ENCODE measurements around the gene PPP1R9B. TPM values are rescaled to one million over a fixed set of nuclear protein-coding genes. Genes with fewer than 3 reads are reported as not detected.
A peak's percentile ranks its signal among the peaks of the same experiment; 100 is the strongest.

The PPP1R9B gene
- total and polyA plus RNA-seq, 2 donors: 26.8 to 47.9 TPM

DNA sequence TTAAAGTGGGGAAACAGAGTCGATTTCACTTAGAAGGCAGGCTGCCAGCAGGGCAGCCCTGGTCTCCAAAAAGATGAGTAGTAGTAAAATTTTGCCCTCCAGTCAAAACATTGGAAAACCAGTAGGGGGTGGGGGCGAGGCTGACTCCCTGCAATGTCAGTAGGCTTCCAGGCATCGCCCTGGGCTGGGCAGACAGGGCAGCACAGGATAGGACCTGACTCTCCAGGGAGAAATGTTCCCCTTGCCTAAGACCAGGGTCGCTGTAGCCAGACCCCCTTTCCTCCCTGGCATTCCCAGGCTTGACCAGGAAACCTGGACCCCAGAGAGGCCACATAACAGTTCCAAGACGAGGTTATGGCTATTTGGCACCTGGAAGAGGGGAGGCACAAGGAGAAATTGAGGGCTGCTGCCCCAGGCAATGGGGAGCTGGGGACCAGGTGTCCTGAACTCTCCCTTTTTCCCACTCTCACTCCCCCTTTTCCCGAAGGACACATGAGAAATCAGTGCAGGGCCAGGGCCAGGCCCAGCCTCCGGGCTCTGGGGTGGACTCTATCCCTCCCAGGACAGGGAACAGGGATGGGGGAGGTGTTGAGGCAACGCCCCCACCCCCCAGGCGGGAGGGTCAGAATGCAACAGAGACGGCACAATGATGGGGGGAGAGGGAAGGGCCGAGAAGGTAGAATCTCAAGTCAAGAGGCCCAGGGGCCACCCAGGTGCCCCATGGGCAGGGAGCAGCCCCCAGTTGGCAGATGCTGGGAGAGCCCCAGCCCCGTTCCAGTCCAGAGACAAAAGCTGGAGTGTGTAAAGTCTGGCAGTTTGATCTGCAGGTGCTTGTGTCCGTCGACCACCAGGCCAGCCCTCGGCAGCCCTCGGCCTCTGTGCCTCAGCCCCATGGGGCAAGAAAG, 16.0 kb downstream of the PPP1R9B start:
- Histone ChIP-seq H3K36me3 (ENCODE audit: control insufficient read depth in 2 of 2, insufficient read depth in 2 of 2, low read length in 1 of 2) (peaks cover 54 to 55% of the 10 kb centered on the region in 2 donors), H3K27me3 (ENCODE audit: control insufficient read depth in 2 of 2, insufficient read depth in 1 of 2, low read length in 1 of 2) (peaks cover 18 to 26% of the 10 kb centered on the region in 2 donors), H3K4me1 (ENCODE audit: control insufficient read depth in 2 of 2, insufficient read depth in 2 of 2, low read length in 2 of 2) (peaks cover 0 to 8% of the 10 kb centered on the region in 2 donors), H3K27ac (ENCODE audit: low read depth in 1 of 2, low read length in 1 of 2) (no peak overlapping the region), H3K4me3 (ENCODE audit: low read length in 2 of 2) (no peak overlapping the region), H3K9me3 (ENCODE audit: control insufficient read depth in 2 of 2, insufficient read depth in 1 of 2, low read length in 1 of 2) (no peaks in the 10 kb centered on the region)
- WGBS: 93% methylated on average over 16 of the region's 16 CpGs
- DNase-seq (ENCODE audit: low read depth in 6 of 9, low spot score in 9 of 9): no peak

DNA sequence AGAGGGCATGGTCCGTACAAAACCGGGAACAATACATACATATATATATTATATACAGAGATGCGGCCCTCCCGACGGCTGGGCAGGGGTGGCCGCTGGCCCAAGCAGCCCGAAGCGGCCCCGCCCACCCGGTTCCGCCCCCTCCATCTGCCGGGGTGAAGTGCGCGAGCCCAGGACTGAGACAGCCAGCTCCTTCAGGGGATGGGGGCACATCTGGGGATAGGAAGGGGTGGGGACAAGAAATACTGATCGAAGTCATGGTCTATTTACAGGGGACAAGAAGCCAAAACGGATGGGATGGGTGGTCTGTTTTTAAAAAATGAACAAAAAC, 16.7 kb downstream of the PPP1R9B start:
- WGBS: 91% methylated on average over 16 of the region's 16 CpGs
- no peak for DNase-seq (ENCODE audit: low read depth in 6 of 9, low spot score in 9 of 9)
- H3K27me3 ChIP-seq (ENCODE audit: control insufficient read depth in 2 of 2, insufficient read depth in 1 of 2, low read length in 1 of 2): peaks cover 25 to 33% of the 10 kb centered on the region in 2 donors
- peaks cover 0 to under 1% of the 10 kb centered on the region in 2 donors for H3K9me3 ChIP-seq (ENCODE audit: control insufficient read depth in 2 of 2, insufficient read depth in 1 of 2, low read length in 1 of 2)
- no peak overlapping the region for H3K4me3 ChIP-seq (ENCODE audit: low read length in 2 of 2)
- H3K27ac ChIP-seq (ENCODE audit: low read depth in 1 of 2, low read length in 1 of 2): no peak overlapping the region
- peaks cover 0 to 9% of the 10 kb centered on the region in 2 donors for H3K4me1 ChIP-seq (ENCODE audit: control insufficient read depth in 2 of 2, insufficient read depth in 2 of 2, low read length in 2 of 2)
- peaks cover 47 to 48% of the 10 kb centered on the region in 2 donors for H3K36me3 ChIP-seq (ENCODE audit: control insufficient read depth in 2 of 2, insufficient read depth in 2 of 2, low read length in 1 of 2)

DNA sequence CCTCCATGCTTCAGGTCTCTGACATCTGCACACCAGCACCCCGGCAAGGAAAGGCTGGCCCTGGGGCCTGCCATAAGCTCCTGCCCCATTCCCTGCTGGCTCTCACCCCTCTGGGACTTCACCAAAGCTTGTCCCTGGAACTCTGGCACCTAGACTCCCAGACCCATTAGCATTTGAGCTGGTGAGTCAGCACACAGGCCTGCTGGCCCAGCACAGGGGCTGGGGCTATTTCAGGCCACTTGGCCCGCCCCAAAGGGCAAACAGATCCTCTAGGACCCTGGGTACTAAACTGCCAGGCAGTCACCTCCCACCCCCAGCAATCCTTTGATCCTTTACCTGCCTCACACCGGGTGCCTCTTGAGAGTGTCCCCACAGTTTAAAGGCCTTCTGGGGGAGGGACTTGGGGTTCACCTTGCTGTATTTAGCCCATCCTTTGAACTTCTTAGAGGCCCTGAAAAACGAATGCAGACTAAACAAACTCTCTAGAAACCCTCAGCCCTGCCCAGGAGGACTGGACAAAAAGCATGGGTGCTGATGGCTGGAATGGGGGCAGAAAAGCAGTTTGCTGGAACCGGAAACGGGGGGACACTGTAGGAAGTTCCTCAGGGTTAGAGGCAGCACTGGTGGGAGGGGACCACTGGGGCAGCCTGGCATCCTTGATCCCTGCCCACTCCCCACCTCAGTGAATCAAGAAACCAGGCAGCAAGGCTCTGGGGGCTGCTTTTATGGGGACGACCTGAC, 17.3 kb downstream of the PPP1R9B start:
- DNase-seq (ENCODE audit: low read depth in 6 of 9, low spot score in 9 of 9): no peak
- Histone ChIP-seq H3K27me3 (ENCODE audit: control insufficient read depth in 2 of 2, insufficient read depth in 1 of 2, low read length in 1 of 2) (peaks cover 29 to 38% of the 10 kb centered on the region in 2 donors), H3K36me3 (ENCODE audit: control insufficient read depth in 2 of 2, insufficient read depth in 2 of 2, low read length in 1 of 2) (peaks cover 41 to 43% of the 10 kb centered on the region in 2 donors), H3K4me3 (ENCODE audit: low read length in 2 of 2) (no peak overlapping the region), H3K9me3 (ENCODE audit: control insufficient read depth in 2 of 2, insufficient read depth in 1 of 2, low read length in 1 of 2) (peaks cover 0 to 6% of the 10 kb centered on the region in 2 donors), H3K27ac (ENCODE audit: low read depth in 1 of 2, low read length in 1 of 2) (no peak overlapping the region), H3K4me1 (ENCODE audit: control insufficient read depth in 2 of 2, insufficient read depth in 2 of 2, low read length in 2 of 2) (peaks cover 0 to 13% of the 10 kb centered on the region in 2 donors)
- 91% methylated on average over 7 of the region's 7 CpGs for WGBS

DNA sequence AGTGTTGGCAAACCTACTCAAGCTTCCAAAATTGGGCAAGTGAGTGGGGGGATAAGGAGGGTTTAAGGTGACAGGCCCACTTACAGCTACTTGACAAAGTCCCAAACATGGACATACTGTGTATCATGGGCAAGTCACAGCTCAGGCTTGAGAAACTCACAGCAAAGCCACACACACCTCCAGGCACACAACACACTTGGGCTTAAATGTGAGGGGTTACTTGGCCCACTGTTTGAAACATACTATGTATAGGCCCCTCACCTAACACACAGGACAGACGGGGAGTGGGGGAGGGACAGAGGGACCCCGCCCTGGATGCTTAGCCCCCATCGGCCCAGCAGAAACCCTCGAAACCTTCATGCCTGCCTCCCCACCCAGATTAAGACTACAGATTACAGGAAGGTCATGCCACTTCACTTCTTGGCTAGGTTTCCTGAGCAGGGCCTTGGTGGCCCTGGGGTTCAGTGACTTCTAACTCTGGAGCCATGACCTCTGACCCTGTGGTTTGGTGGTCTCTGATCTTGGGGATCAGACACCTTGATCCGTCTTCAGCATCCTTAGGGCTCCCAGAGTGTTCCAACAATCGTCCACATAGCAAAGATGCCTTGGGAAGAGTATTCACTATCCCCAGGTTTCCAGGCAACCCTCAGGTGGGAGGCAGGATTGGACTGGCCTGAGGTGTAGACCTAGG, 18.2 kb downstream of the PPP1R9B start:
- 96% methylated on average over 6 of the region's 6 CpGs for WGBS
- Histone ChIP-seq H3K27me3 (ENCODE audit: control insufficient read depth in 2 of 2, insufficient read depth in 1 of 2, low read length in 1 of 2) (peaks cover 35 to 48% of the 10 kb centered on the region in 2 donors), H3K4me1 (ENCODE audit: control insufficient read depth in 2 of 2, insufficient read depth in 2 of 2, low read length in 2 of 2) (peaks cover 0 to 13% of the 10 kb centered on the region in 2 donors), H3K36me3 (ENCODE audit: control insufficient read depth in 2 of 2, insufficient read depth in 2 of 2, low read length in 1 of 2) (peaks cover 32 to 33% of the 10 kb centered on the region in 2 donors), H3K27ac (ENCODE audit: low read depth in 1 of 2, low read length in 1 of 2) (no peak overlapping the region), H3K9me3 (ENCODE audit: control insufficient read depth in 2 of 2, insufficient read depth in 1 of 2, low read length in 1 of 2) (peaks cover 0 to 6% of the 10 kb centered on the region in 2 donors), H3K4me3 (ENCODE audit: low read length in 2 of 2) (no peak overlapping the region)
- DNase-seq (ENCODE audit: low read depth in 6 of 9, low spot score in 9 of 9): no peak

DNA sequence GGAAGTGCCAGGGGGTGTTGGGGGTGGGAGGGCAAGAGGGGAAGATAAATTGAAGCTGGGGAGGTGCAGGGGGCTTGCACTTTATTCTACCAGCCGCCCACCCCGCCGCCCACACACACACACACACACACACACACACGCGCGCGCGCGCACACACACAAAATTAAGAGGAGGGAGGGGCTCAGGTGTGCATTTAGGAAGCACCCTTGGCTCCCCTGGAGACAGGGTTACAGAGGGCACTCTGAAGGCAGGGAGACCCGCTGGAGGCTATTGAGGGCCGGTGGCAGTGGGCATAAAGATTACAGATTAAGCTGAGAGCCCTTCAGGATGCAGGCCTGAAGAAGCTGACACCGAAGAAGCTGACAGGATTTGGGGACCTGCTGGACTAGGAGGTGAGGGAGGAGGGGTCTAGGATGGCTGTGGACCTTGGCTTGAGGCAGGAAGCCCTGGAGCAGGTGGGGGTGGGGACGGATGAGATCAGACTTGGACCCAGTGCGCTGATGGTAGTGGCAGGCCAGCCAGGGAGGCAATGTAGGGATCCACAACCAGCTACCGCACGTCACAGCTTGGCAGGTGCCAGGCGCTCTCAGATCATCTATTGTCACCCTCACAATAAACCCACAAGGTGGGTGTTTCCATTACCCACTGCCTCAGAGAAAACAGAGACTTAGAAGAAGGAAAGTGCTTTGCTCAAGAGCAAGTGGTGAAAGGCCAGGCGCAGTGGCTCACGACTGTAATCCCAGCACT, 19.7 kb downstream of the PPP1R9B start:
- WGBS: 60% methylated on average over 19 of the region's 19 CpGs
- H3K4me3 ChIP-seq (ENCODE audit: low read length in 2 of 2): peak overlapping the region in 1 of 2 donors; percentile 46
- peaks cover 38 to 60% of the 10 kb centered on the region in 2 donors for H3K27me3 ChIP-seq (ENCODE audit: control insufficient read depth in 2 of 2, insufficient read depth in 1 of 2, low read length in 1 of 2)
- peaks cover 17 to 18% of the 10 kb centered on the region in 2 donors for H3K36me3 ChIP-seq (ENCODE audit: control insufficient read depth in 2 of 2, insufficient read depth in 2 of 2, low read length in 1 of 2)
- no peak overlapping the region for H3K27ac ChIP-seq (ENCODE audit: low read depth in 1 of 2, low read length in 1 of 2)
- peaks cover 0 to 6% of the 10 kb centered on the region in 2 donors for H3K9me3 ChIP-seq (ENCODE audit: control insufficient read depth in 2 of 2, insufficient read depth in 1 of 2, low read length in 1 of 2)
- no peak for DNase-seq (ENCODE audit: low read depth in 6 of 9, low spot score in 9 of 9)
- peaks cover 0 to 13% of the 10 kb centered on the region in 2 donors for H3K4me1 ChIP-seq (ENCODE audit: control insufficient read depth in 2 of 2, insufficient read depth in 2 of 2, low read length in 2 of 2)

DNA sequence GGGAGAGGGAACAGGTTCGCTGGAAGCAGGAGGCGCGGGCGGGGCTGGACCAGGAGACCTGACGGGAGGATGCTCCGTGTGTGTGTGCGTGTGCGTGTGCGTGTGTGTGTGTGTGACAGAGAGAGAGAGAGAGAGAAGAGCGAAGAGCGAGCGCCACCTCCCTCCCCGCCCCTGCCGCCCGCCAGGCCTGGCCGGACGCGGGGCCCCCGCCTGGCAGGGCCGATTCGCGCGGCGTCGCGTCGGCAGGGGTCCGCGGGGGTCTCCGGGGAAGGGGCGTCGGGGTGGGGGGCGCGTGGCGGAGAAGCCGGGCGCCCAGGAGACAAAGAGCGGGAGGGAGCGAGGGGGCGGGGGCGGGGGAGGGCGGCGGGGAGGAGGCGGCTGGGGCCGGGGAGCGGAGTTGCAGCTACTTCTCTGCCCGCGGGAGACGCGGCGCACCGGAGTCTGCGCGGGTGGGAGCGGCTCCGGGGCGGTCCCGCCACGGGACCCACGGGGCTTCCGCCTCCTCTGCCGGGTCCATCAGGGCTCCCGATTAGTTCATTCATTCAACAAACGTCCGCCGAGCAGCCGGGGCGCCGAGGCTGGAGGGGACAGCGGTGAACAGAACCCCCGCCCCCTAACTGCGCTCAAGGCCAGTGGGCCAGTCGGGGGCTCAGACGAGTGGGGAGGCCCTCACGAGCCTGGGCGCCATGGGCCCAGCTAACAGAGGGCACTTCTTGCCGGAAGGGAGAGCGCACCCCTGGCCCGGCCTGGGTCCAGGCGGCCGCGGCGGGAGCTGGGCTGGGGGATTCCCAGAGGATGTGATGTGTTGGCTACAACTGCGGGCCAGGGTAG, 20.5 kb downstream of the PPP1R9B start, which contains the start of gene SAMD14:
Gene SAMD14 (minus strand): TSS at position 433 of the 831 bp plus-strand sequence. CDS start 5,201 bp downstream, outside the sequence.
- Histone ChIP-seq H3K9me3 (ENCODE audit: control insufficient read depth in 2 of 2, insufficient read depth in 1 of 2, low read length in 1 of 2) (peaks cover 0 to 6% of the 10 kb centered on the region in 2 donors), H3K27ac (ENCODE audit: low read depth in 1 of 2, low read length in 1 of 2) (no peak within 1 kb of the TSS), H3K4me1 (ENCODE audit: control insufficient read depth in 2 of 2, insufficient read depth in 2 of 2, low read length in 2 of 2) (peaks cover 0 to 13% of the 10 kb centered on the region in 2 donors), H3K4me3 (ENCODE audit: low read length in 2 of 2) (peak within 1 kb of the TSS; percentile 30 to 46), H3K36me3 (ENCODE audit: control insufficient read depth in 2 of 2, insufficient read depth in 2 of 2, low read length in 1 of 2) (peaks cover 9 to 11% of the 10 kb centered on the region in 2 donors), H3K27me3 (ENCODE audit: control insufficient read depth in 2 of 2, insufficient read depth in 1 of 2, low read length in 1 of 2) (peaks cover 38 to 64% of the 10 kb centered on the region in 2 donors)
- WGBS: 2% methylated on average over 83 of the region's 84 CpGs
- peak in 1 of 9 donors; percentile 33 for DNase-seq (ENCODE audit: low read depth in 6 of 9, low spot score in 9 of 9)

DNA sequence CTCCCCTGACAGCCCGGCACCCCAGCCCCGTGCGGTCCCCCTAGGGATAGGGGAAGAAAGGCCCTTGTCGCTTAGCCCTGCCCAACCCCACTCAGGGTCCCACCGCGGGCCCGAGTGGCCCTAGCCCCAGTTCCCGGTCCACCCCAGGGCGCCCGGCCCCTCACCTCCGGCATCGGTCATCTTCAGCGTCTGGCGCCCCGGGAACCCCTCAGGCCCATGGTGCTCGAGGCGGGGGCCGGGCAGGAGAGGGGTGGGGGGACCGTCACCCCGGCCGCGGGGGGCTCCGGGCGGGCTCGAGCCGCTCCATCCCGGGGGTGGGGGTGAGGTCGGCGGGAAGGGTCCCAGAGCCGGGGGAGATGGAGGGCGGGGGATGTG, 21.1 kb downstream of the PPP1R9B start:
- Histone ChIP-seq H3K4me1 (ENCODE audit: control insufficient read depth in 2 of 2, insufficient read depth in 2 of 2, low read length in 2 of 2) (peaks cover 0 to 13% of the 10 kb centered on the region in 2 donors), H3K27ac (ENCODE audit: low read depth in 1 of 2, low read length in 1 of 2) (no peak overlapping the region), H3K9me3 (ENCODE audit: control insufficient read depth in 2 of 2, insufficient read depth in 1 of 2, low read length in 1 of 2) (peaks cover 0 to 6% of the 10 kb centered on the region in 2 donors), H3K27me3 (ENCODE audit: control insufficient read depth in 2 of 2, insufficient read depth in 1 of 2, low read length in 1 of 2) (peaks cover 38 to 67% of the 10 kb centered on the region in 2 donors), H3K4me3 (ENCODE audit: low read length in 2 of 2) (peak overlapping the region in 1 of 2 donors; percentile 46), H3K36me3 (ENCODE audit: control insufficient read depth in 2 of 2, insufficient read depth in 2 of 2, low read length in 1 of 2) (peaks cover 3 to 6% of the 10 kb centered on the region in 2 donors)
- WGBS: 1% methylated on average over 31 of the region's 31 CpGs
- no peak for DNase-seq (ENCODE audit: low read depth in 6 of 9, low spot score in 9 of 9)
